ENCODE data around the gene EXOC8. TPM values are rescaled to one million over a fixed set of nuclear protein-coding genes. Genes with fewer than 3 reads are reported as not detected.
A peak's percentile ranks its signal among the peaks of the same experiment; 100 is the strongest.

Gene EXOC8
- total and polyA plus RNA-seq, 4 donors = 4.6 to 19.0 (median 12.9) TPM

- H3K9ac ChIP-seq (ENCODE audit: insufficient read depth in 1 of 2, low read length in 2 of 2) = no peak overlapping the region
- DNase-seq (no peak), ATAC-seq (ENCODE audit: insufficient read depth, low FRiP score) (no peak)
- 96% methylated on average over 44 of the region's 44 CpGs for WGBS, 2 donors
- H3K9me3 ChIP-seq (ENCODE audit: control insufficient read depth in 4 of 4, insufficient read depth in 3 of 4, low read length in 3 of 4) = peaks cover 0 to under 1% (median 0%) of the 10 kb centered on the region in 4 donors
- no peaks in the 10 kb centered on the region for H3K36me3 ChIP-seq (ENCODE audit: control insufficient read depth in 4 of 4, insufficient read depth in 4 of 4, low read length in 4 of 4)
- H3K27me3 ChIP-seq (ENCODE audit: control insufficient read depth in 3 of 3, insufficient read depth in 3 of 3, low read length in 2 of 3) = no peaks in the 10 kb centered on the region
- TF ChIP-seq CTCF (IDR thresholded peaks at IDR 0.05; ENCODE audit: control extremely low read depth, extremely low read depth) = no peak
- H3K4me3 ChIP-seq = no peak overlapping the region
- H3K27ac ChIP-seq (ENCODE audit: low read depth in 1 of 2, low read length in 1 of 2) = no peak overlapping the region
- H3K4me1 ChIP-seq (ENCODE audit: control insufficient read depth in 5 of 5, insufficient read depth in 5 of 5, low read length in 5 of 5) = no peaks in the 10 kb centered on the region
These were observed 20.2 kb downstream of the EXOC8 start for GRCh38 chr1:231317306-231318014.

GRCh38 chr1:231315887-231316286 is 21.8 kb downstream of the EXOC8 start:
- ATAC-seq (ENCODE audit: insufficient read depth, low FRiP score) = no peak
- no peaks in the 10 kb centered on the region for H3K36me3 ChIP-seq (ENCODE audit: control insufficient read depth in 4 of 4, insufficient read depth in 4 of 4, low read length in 4 of 4)
- no peak overlapping the region for H3K9ac ChIP-seq (ENCODE audit: insufficient read depth in 1 of 2, low read length in 2 of 2)
- no peak overlapping the region for H3K27ac ChIP-seq (ENCODE audit: low read depth in 1 of 2, low read length in 1 of 2)
- peaks cover 0 to 2% (median 0%) of the 10 kb centered on the region in 4 donors for H3K9me3 ChIP-seq (ENCODE audit: control insufficient read depth in 4 of 4, insufficient read depth in 3 of 4, low read length in 3 of 4)
- WGBS, 2 donors = 41% methylated on average over 11 of the region's 11 CpGs
- no peaks in the 10 kb centered on the region for H3K27me3 ChIP-seq (ENCODE audit: control insufficient read depth in 3 of 3, insufficient read depth in 3 of 3, low read length in 2 of 3)
- TF ChIP-seq CTCF (IDR thresholded peaks at IDR 0.05; ENCODE audit: control extremely low read depth, extremely low read depth) = peak; percentile 8
- DNase-seq = peak; percentile 10 to 16 (median 15)
- no peaks in the 10 kb centered on the region for H3K4me1 ChIP-seq (ENCODE audit: control insufficient read depth in 5 of 5, insufficient read depth in 5 of 5, low read length in 5 of 5)
- no peak overlapping the region for H3K4me3 ChIP-seq

GRCh38 chr1:231313661-231314060 is 24.0 kb downstream of the EXOC8 start:
- Histone ChIP-seq H3K27me3 (ENCODE audit: control insufficient read depth in 3 of 3, insufficient read depth in 3 of 3, low read length in 2 of 3) (no peaks in the 10 kb centered on the region), H3K27ac (ENCODE audit: low read depth in 1 of 2, low read length in 1 of 2) (no peak overlapping the region), H3K9me3 (ENCODE audit: control insufficient read depth in 4 of 4, insufficient read depth in 3 of 4, low read length in 3 of 4) (peaks cover 0 to 2% (median 0%) of the 10 kb centered on the region in 4 donors), H3K36me3 (ENCODE audit: control insufficient read depth in 4 of 4, insufficient read depth in 4 of 4, low read length in 4 of 4) (no peaks in the 10 kb centered on the region), H3K4me1 (ENCODE audit: control insufficient read depth in 5 of 5, insufficient read depth in 5 of 5, low read length in 5 of 5) (no peaks in the 10 kb centered on the region), H3K9ac (ENCODE audit: insufficient read depth in 1 of 2, low read length in 2 of 2) (no peak overlapping the region), H3K4me3 (no peak overlapping the region)
- WGBS, 2 donors = 82 to 90% methylated on average over 4 of the region's 4 CpGs
- ATAC-seq (ENCODE audit: insufficient read depth, low FRiP score) (no peak), DNase-seq (no peak)
- no peak for TF ChIP-seq CTCF (IDR thresholded peaks at IDR 0.05; ENCODE audit: control extremely low read depth, extremely low read depth)

- Histone ChIP-seq H3K27ac (ENCODE audit: low read depth in 1 of 2, low read length in 1 of 2) (no peak overlapping the region), H3K9me3 (ENCODE audit: control insufficient read depth in 4 of 4, insufficient read depth in 3 of 4, low read length in 3 of 4) (peaks cover 0 to 2% (median 0%) of the 10 kb centered on the region in 4 donors), H3K9ac (ENCODE audit: insufficient read depth in 1 of 2, low read length in 2 of 2) (no peak overlapping the region), H3K36me3 (ENCODE audit: control insufficient read depth in 4 of 4, insufficient read depth in 4 of 4, low read length in 4 of 4) (no peaks in the 10 kb centered on the region), H3K4me1 (ENCODE audit: control insufficient read depth in 5 of 5, insufficient read depth in 5 of 5, low read length in 5 of 5) (no peaks in the 10 kb centered on the region), H3K27me3 (ENCODE audit: control insufficient read depth in 3 of 3, insufficient read depth in 3 of 3, low read length in 2 of 3) (no peaks in the 10 kb centered on the region), H3K4me3 (no peak overlapping the region)
- WGBS, 2 donors = 83 to 96% methylated on average over 5 of the region's 5 CpGs
- TF ChIP-seq CTCF (IDR thresholded peaks at IDR 0.05; ENCODE audit: control extremely low read depth, extremely low read depth) = no peak
- ATAC-seq (ENCODE audit: insufficient read depth, low FRiP score) (no peak), DNase-seq (no peak)
These were observed 25.2 kb downstream of the EXOC8 start for GRCh38 chr1:231312432-231312788.
